ENCODE measurements around the gene ARAP1.

DNA sequence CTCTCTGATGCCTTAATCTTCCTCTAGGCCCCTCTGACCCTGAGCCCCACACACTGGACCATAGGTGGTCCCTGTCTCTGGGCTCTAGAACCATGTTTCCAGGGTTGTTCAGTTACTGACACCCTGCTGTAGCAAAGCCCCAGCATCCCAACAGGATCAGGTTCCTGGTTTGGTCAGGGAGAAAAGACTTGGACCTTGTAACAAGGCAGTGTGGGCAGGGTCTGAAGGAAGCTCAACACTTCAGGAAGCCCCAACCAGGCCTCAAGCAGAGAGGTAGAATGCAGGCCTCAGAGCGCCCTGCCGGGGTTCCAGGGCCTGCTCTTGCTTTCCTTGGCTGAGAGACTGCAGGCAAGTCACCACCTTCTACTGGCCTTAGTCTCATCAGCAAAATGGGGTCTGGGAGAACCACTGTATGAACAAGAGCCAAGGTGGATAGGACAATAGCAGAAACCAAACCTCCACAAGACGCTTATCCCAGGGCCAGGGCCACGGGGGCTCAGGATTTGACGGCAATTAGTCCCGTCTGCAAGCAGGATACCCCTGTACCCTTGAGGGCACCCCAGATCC, 4.8 kb downstream of the ARAP1 start:
- TF ChIP-seq, protein P1, sequence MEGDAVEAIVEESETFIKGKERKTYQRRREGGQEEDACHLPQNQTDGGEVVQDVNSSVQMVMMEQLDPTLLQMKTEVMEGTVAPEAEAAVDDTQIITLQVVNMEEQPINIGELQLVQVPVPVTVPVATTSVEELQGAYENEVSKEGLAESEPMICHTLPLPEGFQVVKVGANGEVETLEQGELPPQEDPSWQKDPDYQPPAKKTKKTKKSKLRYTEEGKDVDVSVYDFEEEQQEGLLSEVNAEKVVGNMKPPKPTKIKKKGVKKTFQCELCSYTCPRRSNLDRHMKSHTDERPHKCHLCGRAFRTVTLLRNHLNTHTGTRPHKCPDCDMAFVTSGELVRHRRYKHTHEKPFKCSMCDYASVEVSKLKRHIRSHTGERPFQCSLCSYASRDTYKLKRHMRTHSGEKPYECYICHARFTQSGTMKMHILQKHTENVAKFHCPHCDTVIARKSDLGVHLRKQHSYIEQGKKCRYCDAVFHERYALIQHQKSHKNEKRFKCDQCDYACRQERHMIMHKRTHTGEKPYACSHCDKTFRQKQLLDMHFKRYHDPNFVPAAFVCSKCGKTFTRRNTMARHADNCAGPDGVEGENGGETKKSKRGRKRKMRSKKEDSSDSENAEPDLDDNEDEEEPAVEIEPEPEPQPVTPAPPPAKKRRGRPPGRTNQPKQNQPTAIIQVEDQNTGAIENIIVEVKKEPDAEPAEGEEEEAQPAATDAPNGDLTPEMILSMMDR (conservative IDR thresholded peaks at IDR 0.05; ENCODE audit: low read length): no peak
- no peak for TF ChIP-seq EZH2phosphoT487 (IDR thresholded peaks at IDR 0.05; ENCODE audit: borderline replicate concordance)

All from Loucy (cell line).